HG02678 (cell line): ENCODE data around the gene FCGR3B.
"Not testable (repeated sequence)": the region's sequence is repeated elsewhere in the genome, so short reads cannot be mapped to it uniquely, and the experiment has no call there.

ENCODE experiments used
- ATAC-seq: cut with Tn5 transposase; IDR thresholded peaks from one replicate; pipeline ENCODE4 v1.9.1; 2021; ENCODE audit warnings: mild to moderate bottlenecking, moderate library complexity; ENCODE audit not compliant: unreplicated experiment

The FCGR3B gene

GRCh38 chr1:161606541-161607336, 24.2 kb downstream of the FCGR3B start:
- ATAC-seq = not testable (repeated sequence)

DNA sequence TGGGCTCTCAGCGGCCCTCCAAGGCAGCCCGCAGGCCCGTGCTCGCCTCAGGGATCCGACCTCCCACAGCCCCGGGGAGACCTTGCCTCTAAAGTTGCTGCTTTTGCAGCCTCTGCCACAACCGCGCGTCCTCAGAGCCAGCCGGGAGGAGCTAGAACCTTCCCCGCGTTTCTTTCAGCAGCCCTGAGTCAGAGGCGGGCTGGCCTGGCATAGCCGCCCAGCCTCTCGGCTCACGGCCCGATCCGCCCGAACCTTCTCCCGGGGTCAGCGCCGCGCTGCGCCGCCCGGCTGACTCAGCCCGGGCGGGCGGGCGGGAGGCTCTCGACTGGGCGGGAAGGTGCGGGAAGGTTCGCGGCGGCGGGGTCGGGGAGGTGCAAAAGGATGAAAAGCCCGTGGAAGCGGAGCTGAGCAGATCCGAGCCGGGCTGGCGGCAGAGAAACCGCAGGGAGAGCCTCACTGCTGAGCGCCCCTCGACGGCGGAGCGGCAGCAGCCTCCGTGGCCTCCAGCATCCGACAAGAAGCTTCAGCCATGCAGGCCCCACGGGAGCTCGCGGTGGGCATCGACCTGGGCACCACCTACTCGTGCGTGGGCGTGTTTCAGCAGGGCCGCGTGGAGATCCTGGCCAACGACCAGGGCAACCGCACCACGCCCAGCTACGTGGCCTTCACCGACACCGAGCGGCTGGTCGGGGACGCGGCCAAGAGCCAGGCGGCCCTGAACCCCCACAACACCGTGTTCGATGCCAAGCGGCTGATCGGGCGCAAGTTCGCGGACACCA, 25.0 kb downstream of the FCGR3B start:
- not testable (repeated sequence) for ATAC-seq

- not testable (repeated sequence) for ATAC-seq
These were observed 26.0 kb downstream of the FCGR3B start for GRCh38 chr1:161605024-161605423.

DNA sequence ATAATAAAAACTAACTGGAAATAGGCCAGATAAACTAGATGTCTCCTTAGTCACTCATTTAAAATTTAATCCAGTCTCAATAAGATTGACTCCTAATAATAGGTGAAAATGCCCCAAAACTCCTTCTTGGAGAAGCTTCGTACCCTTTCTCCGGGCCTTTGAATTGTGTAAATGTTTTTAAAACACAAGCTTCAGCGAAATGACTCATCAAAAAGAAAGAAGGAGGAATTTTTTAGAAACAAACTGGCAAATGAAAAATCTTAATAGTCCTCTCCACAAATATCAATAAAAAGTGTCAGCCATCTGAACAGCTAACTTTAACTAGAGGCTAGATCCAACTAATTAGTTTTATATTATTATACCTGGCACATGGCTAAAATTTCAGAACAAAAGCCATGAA, 33.9 kb downstream of the FCGR3B start:
- ATAC-seq = not testable (repeated sequence)

DNA sequence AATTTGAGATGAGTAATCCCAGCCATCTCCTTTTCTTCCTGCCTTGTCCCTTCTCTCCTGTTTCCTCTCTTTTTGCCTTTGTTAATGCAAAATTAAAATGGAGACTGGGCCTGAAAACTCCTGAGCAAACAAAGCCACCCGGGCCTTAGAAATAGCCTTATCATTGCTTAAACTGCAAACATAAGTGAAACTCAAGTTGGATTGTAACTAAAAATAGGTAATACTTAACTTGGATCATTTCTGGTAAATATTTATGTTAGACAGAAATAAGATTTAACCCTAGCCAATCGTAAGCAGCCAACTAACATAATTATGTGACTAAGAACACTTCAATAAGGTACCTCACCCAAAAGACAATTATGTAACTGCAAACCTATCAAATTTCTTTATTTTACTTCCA, 35.4 kb downstream of the FCGR3B start:
- ATAC-seq = not testable (repeated sequence)

DNA sequence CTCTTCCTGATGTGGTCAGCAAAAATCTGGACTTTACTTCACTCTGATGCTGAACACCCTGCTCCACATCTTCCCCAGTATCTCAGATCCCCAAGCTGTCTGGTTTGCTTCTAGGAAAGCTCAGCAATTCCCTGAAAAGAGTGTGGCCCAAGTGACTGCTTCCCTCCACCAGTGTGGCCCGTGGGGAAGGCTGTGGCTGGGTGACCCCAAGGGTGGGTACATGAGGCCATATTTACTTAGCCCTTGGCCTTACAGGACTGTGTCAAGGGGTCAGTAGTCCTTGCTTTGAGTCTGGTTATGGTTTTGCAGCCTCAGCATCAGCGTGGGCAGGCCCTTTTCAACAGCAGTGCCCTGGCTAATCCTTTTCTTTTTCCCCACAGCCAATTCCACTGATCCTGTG, 35.8 kb downstream of the FCGR3B start:
- not testable (repeated sequence) for ATAC-seq

- not testable (repeated sequence) for ATAC-seq
These were observed 36.5 kb downstream of the FCGR3B start for GRCh38 chr1:161594269-161594984.

DNA sequence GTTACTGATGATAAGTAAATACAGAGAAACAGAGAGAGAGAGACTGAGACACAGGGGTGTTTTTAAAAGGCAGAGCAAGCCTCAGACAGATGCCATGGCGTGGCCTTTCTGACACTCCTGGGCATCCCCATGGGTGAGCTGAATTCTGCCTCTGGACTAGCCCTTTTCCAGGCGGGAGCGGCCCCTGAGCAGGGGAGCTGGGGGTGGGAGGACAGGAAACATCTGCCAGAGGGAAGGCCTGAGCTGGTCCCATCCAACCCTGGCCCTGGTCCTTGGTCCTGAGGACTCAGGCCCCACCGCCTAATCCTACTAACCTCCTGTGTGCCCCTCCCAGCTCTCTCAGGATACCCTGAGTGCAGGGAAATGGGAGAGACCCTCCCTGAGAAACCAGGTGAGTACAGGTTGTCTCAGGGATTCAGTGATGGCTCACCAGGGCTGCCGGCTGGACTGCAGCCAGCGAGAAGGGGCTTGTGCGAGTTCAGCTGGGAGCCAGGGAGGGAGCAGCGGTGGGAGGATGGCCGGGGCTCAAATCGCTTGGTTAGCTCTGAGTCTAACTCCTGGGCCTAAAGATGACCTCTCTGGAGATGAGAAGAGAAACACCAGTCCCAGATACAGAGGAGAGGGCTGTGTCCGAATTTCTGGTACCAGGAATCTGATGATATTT, 37.8 kb downstream of the FCGR3B start:
- ATAC-seq = not testable (repeated sequence)

- not testable (repeated sequence) for ATAC-seq
These were observed 38.4 kb downstream of the FCGR3B start for GRCh38 chr1:161592586-161592985.

DNA sequence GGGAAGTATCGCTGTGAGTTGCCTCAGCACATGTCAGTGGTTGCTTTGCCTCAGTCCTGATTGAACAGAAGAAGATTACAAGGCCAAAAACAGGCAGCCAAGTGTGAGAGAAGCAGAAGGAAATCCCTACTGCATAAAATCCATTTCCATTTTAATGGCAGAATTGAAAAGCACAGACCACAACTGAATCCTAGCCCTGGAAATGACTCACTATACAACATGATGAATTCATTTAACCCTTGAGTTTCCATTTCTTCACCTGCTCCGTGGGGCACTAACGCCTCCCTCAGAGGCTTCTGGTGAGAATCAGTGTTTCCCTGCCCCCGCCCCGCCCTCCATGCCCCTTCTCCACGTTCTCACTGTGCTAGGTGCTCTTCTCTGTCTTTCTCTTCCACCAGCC, 41.1 kb downstream of the FCGR3B start:
- not testable (repeated sequence) for ATAC-seq

- ATAC-seq = not testable (repeated sequence)
These were observed 41.6 kb downstream of the FCGR3B start for GRCh38 chr1:161589365-161589764.

DNA sequence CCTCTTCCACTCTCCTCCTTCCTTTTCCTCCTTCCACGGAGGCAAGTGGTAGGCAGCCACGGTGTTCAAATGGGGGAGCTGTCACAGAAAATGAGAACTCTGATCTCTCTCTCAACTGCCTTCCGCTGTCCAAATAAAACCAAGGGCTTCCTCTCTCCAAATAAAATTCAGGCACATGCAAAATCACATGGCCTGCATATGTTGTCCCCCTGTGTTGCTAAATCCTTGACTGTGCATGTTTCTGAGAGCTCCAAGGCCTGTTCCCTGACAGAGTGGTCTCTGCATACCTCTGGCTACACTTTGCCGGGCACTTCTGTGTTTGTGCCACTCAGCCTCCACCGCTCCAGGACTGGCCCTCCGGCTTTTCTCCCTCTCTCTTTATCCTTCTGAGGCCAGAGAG, 42.4 kb downstream of the FCGR3B start:
- ATAC-seq = not testable (repeated sequence)

- not testable (repeated sequence) for ATAC-seq
These were observed 48.1 kb downstream of the FCGR3B start for GRCh38 chr1:161582882-161583281.

GRCh38 chr1:161580879-161581537, 50.0 kb downstream of the FCGR3B start:
- ATAC-seq = peak; percentile 76

- ATAC-seq = not testable (repeated sequence)
These were observed 51.0 kb downstream of the FCGR3B start for GRCh38 chr1:161579856-161580507.

DNA sequence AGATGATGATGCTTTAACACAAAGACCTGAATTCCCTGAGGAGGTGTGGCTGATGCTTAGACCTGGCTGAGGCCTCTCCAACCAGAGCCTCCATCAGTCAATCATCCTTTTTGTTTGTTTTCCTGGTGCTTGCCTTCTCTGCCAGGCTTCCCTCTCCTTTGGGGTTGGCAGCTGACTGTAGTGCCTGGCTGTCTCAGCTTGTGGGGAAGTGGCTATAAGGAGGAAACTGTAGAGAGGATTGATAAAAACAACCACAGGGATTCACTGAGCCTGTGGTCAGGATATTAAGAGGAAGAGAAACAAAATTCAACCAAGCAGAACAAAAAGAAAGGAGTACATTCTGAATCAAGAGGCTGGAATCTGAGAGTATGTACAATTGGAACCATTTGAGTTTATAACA, 54.3 kb downstream of the FCGR3B start:
- ATAC-seq = not testable (repeated sequence)
